K562 (cell line): ENCODE results near the gene AKT3.

ENCODE experiments used
- EZH2 ChIP-seq: IDR thresholded peaks from 2 replicates; pipeline ENCODE4 v1.6.1; 2012; ENCODE audit warnings: low read depth, mild to moderate bottlenecking, inconsistent platforms, low read length, borderline replicate concordance
- POLR2A ChIP-seq: fragments of 450-650 bp; conservative IDR thresholded peaks from 2 replicates; pipeline ENCODE4 v1.6.1; 2016
- SMARCA5 ChIP-seq: fragments of 450-650 bp; IDR thresholded peaks from 2 replicates; pipeline ENCODE4 v1.6.1; 2016
- TF ChIP-seq, protein P1 (sequence below), 2 experiments: fragments of 450-650 bp in 1 of 2; sonication (generic) in 1 of 2; formaldehyde crosslinking in 1 of 2; IDR thresholded peaks in 1 of 2; conservative IDR thresholded peaks in 1 of 2; 2 replicates each; pipeline versions ENCODE4 v1.6.1 to v1.8.1; 2016 to 2023; ENCODE audit warnings: mild to moderate bottlenecking in 2 of 2, moderate library complexity in 2 of 2, inconsistent platforms in 1 of 2, missing genetic modification reagents in 1 of 2
- TF ChIP-seq, protein P2 (sequence below): fragments of 450-650 bp; IDR thresholded peaks from 2 replicates; pipeline ENCODE4 v1.7.1; 2018; ENCODE audit warnings: mild to moderate bottlenecking, low read depth; ENCODE audit not compliant: partially characterized antibody
- TF ChIP-seq, protein P3 (sequence below), 3 experiments: IDR thresholded peaks in 2 of 3; conservative IDR thresholded peaks in 1 of 3; 2 replicates each; pipeline ENCODE4 v1.5.1; 2011 to 2012; ENCODE audit warnings: low read length in 3 of 3, mild to moderate bottlenecking in 3 of 3, control low read depth in 2 of 3, improper control_type of control experiment in 1 of 3, inconsistent platforms in 1 of 3, low read depth in 1 of 3, mixed read lengths in 1 of 3, moderate library complexity in 1 of 3; ENCODE audit not compliant: insufficient read depth in 2 of 3

DNA sequence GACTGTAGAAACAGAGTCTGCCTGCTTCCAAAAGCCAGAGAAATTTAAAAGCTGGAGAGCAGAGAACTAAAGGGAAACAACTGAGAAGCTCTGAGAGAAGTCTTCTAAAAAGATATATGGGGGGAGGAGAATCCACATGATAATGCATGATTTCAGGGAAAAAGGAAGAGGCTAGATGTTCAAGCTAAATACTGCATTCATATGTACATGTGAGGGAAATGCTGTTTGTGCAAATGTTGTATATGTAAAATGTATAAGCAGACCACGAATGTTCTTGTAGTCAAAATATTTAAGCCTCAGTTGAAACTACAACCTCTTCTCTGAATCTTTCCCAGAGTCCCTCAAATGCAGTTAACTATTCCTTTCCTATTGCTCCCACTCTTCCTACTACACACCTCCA, 79.2 kb downstream of the AKT3 start:
- no peak for TF ChIP-seq SMARCA5
- TF ChIP-seq, protein P1, sequence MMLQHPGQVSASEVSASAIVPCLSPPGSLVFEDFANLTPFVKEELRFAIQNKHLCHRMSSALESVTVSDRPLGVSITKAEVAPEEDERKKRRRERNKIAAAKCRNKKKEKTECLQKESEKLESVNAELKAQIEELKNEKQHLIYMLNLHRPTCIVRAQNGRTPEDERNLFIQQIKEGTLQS (IDR thresholded peaks at IDR 0.05), result no peak
- TF ChIP-seq, protein P1 (CRISPR knock-in tag; conservative IDR thresholded peaks at IDR 0.05), result no peak
- TF ChIP-seq POLR2A, result no peak
- TF ChIP-seq, protein P2, sequence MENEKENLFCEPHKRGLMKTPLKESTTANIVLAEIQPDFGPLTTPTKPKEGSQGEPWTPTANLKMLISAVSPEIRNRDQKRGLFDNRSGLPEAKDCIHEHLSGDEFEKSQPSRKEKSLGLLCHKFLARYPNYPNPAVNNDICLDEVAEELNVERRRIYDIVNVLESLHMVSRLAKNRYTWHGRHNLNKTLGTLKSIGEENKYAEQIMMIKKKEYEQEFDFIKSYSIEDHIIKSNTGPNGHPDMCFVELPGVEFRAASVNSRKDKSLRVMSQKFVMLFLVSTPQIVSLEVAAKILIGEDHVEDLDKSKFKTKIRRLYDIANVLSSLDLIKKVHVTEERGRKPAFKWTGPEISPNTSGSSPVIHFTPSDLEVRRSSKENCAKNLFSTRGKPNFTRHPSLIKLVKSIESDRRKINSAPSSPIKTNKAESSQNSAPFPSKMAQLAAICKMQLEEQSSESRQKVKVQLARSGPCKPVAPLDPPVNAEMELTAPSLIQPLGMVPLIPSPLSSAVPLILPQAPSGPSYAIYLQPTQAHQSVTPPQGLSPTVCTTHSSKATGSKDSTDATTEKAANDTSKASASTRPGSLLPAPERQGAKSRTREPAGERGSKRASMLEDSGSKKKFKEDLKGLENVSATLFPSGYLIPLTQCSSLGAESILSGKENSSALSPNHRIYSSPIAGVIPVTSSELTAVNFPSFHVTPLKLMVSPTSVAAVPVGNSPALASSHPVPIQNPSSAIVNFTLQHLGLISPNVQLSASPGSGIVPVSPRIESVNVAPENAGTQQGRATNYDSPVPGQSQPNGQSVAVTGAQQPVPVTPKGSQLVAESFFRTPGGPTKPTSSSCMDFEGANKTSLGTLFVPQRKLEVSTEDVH, result no peak
- TF ChIP-seq EZH2, result no peak
- TF ChIP-seq, protein P3, sequence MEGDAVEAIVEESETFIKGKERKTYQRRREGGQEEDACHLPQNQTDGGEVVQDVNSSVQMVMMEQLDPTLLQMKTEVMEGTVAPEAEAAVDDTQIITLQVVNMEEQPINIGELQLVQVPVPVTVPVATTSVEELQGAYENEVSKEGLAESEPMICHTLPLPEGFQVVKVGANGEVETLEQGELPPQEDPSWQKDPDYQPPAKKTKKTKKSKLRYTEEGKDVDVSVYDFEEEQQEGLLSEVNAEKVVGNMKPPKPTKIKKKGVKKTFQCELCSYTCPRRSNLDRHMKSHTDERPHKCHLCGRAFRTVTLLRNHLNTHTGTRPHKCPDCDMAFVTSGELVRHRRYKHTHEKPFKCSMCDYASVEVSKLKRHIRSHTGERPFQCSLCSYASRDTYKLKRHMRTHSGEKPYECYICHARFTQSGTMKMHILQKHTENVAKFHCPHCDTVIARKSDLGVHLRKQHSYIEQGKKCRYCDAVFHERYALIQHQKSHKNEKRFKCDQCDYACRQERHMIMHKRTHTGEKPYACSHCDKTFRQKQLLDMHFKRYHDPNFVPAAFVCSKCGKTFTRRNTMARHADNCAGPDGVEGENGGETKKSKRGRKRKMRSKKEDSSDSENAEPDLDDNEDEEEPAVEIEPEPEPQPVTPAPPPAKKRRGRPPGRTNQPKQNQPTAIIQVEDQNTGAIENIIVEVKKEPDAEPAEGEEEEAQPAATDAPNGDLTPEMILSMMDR (IDR thresholded peaks at IDR 0.05 in 2 of 3, conservative IDR thresholded peaks at IDR 0.05 in 1 of 3; ENCODE audit: insufficient read depth in 2 of 3, low read depth in 1 of 3, low read length in 3 of 3), result no peak
